GM23338 (cell line): Measurements from ENCODE around the gene CLNK. TPM values are rescaled to one million over a fixed set of nuclear protein-coding genes. Genes with fewer than 3 reads are reported as not detected.

Source experiments
- ATAC-seq: fragments of 200-7000 bp; cut with Tn5 transposase; 3 replicates; pipeline ENCODE4 v1.9.1; 2020
- DNase-seq: peaks from one replicate; pipeline ENCODE4 v3.0.0-alpha.2; 2015; ENCODE audit warnings: low spot score
- H2AFZ ChIP-seq: fragments of 200-600 bp; sonication (generic); 2 replicates; pipeline ENCODE4 v1.8.0; 2016; ENCODE audit warnings: antibody characterized with exemption, mild to moderate bottlenecking, moderate library complexity
- H3F3A ChIP-seq: fragments of 200-600 bp; sonication (generic); replicated peaks from 2 replicates; pipeline ENCODE4 v1.8.0; 2017; ENCODE audit warnings: antibody characterized with exemption, mixed run types, low read depth
- H3K27ac ChIP-seq: fragments of 200-600 bp; sonication (generic); 2 replicates; pipeline ENCODE4 v1.6.1; 2016; ENCODE audit warnings: low read depth
- H3K27me3 ChIP-seq: fragments of 200-600 bp; sonication (generic); 2 replicates; pipeline ENCODE4 v1.8.0; 2016; ENCODE audit warnings: mild to moderate bottlenecking, mixed run types, moderate library complexity; ENCODE audit not compliant: insufficient read depth
- H3K36me3 ChIP-seq: fragments of 200-600 bp; sonication (generic); 2 replicates; pipeline ENCODE4 v1.8.0; 2016; ENCODE audit warnings: mild to moderate bottlenecking; ENCODE audit not compliant: insufficient read depth
- H3K4me1 ChIP-seq: fragments of 200-600 bp; sonication (generic); 2 replicates; pipeline ENCODE4 v1.8.0; 2016; ENCODE audit warnings: mild to moderate bottlenecking, moderate library complexity; ENCODE audit not compliant: insufficient read depth
- H3K4me2 ChIP-seq: fragments of 200-600 bp; sonication (generic); 2 replicates; pipeline ENCODE4 v1.7.1; 2017; ENCODE audit warnings: mixed run types
- H3K4me3 ChIP-seq: fragments of 200-600 bp; sonication (generic); 2 replicates; pipeline ENCODE4 v1.6.1; 2016; ENCODE audit warnings: mixed run types
- H3K79me2 ChIP-seq: fragments of 200-600 bp; sonication (generic); replicated peaks from 2 replicates; pipeline ENCODE4 v1.8.0; 2017; ENCODE audit warnings: mild to moderate bottlenecking; ENCODE audit not compliant: insufficient read depth
- H3K9me2 ChIP-seq: fragments of 200-600 bp; sonication (generic); 2 replicates; pipeline ENCODE4 v1.8.0; 2017; ENCODE audit not compliant: insufficient read depth
- H4K20me1 ChIP-seq: fragments of 200-600 bp; sonication (generic); replicated peaks from 2 replicates; pipeline ENCODE4 v1.8.0; 2017; ENCODE audit warnings: mild to moderate bottlenecking; ENCODE audit not compliant: insufficient read depth
- H3K27ac Mint-ChIP-seq: 2 replicates; pipeline ENCODE4 v1.8.0; 2020; ENCODE audit warnings: inconsistent platforms, mild to moderate bottlenecking, moderate library complexity, mixed read lengths
- H3K27me3 Mint-ChIP-seq: 3 replicates; pipeline ENCODE4 v1.8.0; 2022; ENCODE audit warnings: low read depth, mild to moderate bottlenecking, moderate library complexity, mixed read lengths, inconsistent platforms; ENCODE audit not compliant: insufficient read depth, poor library complexity
- H3K36me3 Mint-ChIP-seq: 3 replicates; pipeline ENCODE4 v1.8.0; 2021; ENCODE audit warnings: low read depth, mild to moderate bottlenecking, inconsistent platforms, moderate library complexity, mixed read lengths
- H3K4me1 Mint-ChIP-seq: 3 replicates; pipeline ENCODE4 v1.8.0; 2020; ENCODE audit warnings: mild to moderate bottlenecking, inconsistent platforms, mixed read lengths
- H3K4me3 Mint-ChIP-seq: 3 replicates; pipeline ENCODE4 v1.8.0; 2021; ENCODE audit warnings: moderate library complexity, mild to moderate bottlenecking, inconsistent platforms, mixed read lengths
- H3K9me3 Mint-ChIP-seq: 3 replicates; pipeline ENCODE4 v1.8.0; 2020; ENCODE audit warnings: moderate library complexity, mild to moderate bottlenecking, inconsistent platforms, mixed read lengths
- CREB1 ChIP-seq: fragments of 250-450 bp; sonication (Bioruptor Pico); IDR thresholded peaks from 2 replicates; pipeline ENCODE4 v1.5.0; 2020; ENCODE audit warnings: low read depth, mild to moderate bottlenecking, moderate library complexity
- ETS1 ChIP-seq: IDR thresholded peaks from 2 replicates; pipeline ENCODE4 v1.6.1; 2016; ENCODE audit warnings: antibody characterized with exemption
- EZH2 ChIP-seq: fragments of 200-600 bp; sonication (generic); IDR thresholded peaks from one replicate; pipeline ENCODE4 v1.8.0; 2017; ENCODE audit warnings: antibody characterized with exemption, mild to moderate bottlenecking, low read depth; ENCODE audit not compliant: unreplicated experiment
- EZH2phosphoT487 ChIP-seq: fragments of 200-600 bp; sonication (generic); IDR thresholded peaks from one replicate; pipeline ENCODE4 v1.8.1; 2018; ENCODE audit warnings: antibody characterized with exemption; ENCODE audit not compliant: unreplicated experiment
- JUNB ChIP-seq: IDR thresholded peaks from one replicate; pipeline ENCODE4 v1.6.1; 2016; ENCODE audit warnings: antibody characterized with exemption; ENCODE audit not compliant: unreplicated experiment
- NANOG ChIP-seq: IDR thresholded peaks from 2 replicates; pipeline ENCODE4 v1.6.1; 2016; ENCODE audit warnings: antibody characterized with exemption, borderline replicate concordance
- POLR2AphosphoS5 ChIP-seq: IDR thresholded peaks from 2 replicates; pipeline ENCODE4 v1.6.1; 2016; ENCODE audit warnings: antibody characterized with exemption, low read depth
- REST ChIP-seq: IDR thresholded peaks from one replicate; pipeline ENCODE4 v1.6.1; 2018; ENCODE audit warnings: antibody characterized with exemption; ENCODE audit not compliant: unreplicated experiment
- STAT1 ChIP-seq: IDR thresholded peaks from one replicate; pipeline ENCODE4 v1.6.1; 2016; ENCODE audit warnings: antibody characterized with exemption; ENCODE audit not compliant: unreplicated experiment
- ZNF114 ChIP-seq: fragments of 250-450 bp; sonication (Bioruptor Pico); IDR thresholded peaks from 2 replicates; pipeline ENCODE4 v1.5.0; 2020; ENCODE audit warnings: mild to moderate bottlenecking, moderate library complexity
- ZNF331 ChIP-seq: fragments of 250-450 bp; sonication (Bioruptor Pico); IDR thresholded peaks from 2 replicates; pipeline ENCODE4 v1.5.0; 2020; ENCODE audit warnings: low read depth, mild to moderate bottlenecking, moderate library complexity
- polyA plus RNA-seq: library from polyadenylated mRNA; unstranded; fragments of >200 nt; fragmentation: Nextera tagmentation; extraction: Ambion mirVana; gene quantifications from 2 replicates; pipeline ENCODE4 v1.2.1, GENCODE V29; 2016
- total RNA-seq: library from RNA; depleted of rRNA; stranded (reverse); fragments of >200 nt; shearing (Covaris generic); gene quantifications from 2 replicates; pipeline ENCODE4 v1.2.3, GENCODE V29; 2014
- TF ChIP-seq, protein P1 (sequence below): fragments of 250-450 bp; sonication (Bioruptor Pico); IDR thresholded peaks from 2 replicates; pipeline ENCODE4 v1.5.0; 2020; ENCODE audit warnings: mild to moderate bottlenecking, moderate library complexity
- TF ChIP-seq, protein P2 (sequence below), 2 experiments: fragments of 200-600 bp in 1 of 2; sonication (generic) in 1 of 2; conservative IDR thresholded peaks; 2 replicates each; pipeline versions ENCODE4 v1.5.1 to v1.6.1; 2016 to 2017; ENCODE audit warnings: antibody characterized with exemption in 2 of 2, low read depth in 2 of 2, mild to moderate bottlenecking in 2 of 2, moderate library complexity in 1 of 2

CLNK gene
- total and polyA plus RNA-seq, 2 experiments from 2014 or later, result not detected

GRCh38 chr4:10701702-10702460, 17.3 kb upstream of the CLNK start:
- no peak for ATAC-seq
- no peak overlapping the region for H3K4me3 ChIP-seq
- H3K36me3 Mint-ChIP-seq, result no peaks in the 10 kb centered on the region
- TF ChIP-seq STAT1, result no peak
- no peak for TF ChIP-seq NANOG
- no peak for TF ChIP-seq ZNF114 (CRISPR knock-in tag)
- TF ChIP-seq, protein P1, sequence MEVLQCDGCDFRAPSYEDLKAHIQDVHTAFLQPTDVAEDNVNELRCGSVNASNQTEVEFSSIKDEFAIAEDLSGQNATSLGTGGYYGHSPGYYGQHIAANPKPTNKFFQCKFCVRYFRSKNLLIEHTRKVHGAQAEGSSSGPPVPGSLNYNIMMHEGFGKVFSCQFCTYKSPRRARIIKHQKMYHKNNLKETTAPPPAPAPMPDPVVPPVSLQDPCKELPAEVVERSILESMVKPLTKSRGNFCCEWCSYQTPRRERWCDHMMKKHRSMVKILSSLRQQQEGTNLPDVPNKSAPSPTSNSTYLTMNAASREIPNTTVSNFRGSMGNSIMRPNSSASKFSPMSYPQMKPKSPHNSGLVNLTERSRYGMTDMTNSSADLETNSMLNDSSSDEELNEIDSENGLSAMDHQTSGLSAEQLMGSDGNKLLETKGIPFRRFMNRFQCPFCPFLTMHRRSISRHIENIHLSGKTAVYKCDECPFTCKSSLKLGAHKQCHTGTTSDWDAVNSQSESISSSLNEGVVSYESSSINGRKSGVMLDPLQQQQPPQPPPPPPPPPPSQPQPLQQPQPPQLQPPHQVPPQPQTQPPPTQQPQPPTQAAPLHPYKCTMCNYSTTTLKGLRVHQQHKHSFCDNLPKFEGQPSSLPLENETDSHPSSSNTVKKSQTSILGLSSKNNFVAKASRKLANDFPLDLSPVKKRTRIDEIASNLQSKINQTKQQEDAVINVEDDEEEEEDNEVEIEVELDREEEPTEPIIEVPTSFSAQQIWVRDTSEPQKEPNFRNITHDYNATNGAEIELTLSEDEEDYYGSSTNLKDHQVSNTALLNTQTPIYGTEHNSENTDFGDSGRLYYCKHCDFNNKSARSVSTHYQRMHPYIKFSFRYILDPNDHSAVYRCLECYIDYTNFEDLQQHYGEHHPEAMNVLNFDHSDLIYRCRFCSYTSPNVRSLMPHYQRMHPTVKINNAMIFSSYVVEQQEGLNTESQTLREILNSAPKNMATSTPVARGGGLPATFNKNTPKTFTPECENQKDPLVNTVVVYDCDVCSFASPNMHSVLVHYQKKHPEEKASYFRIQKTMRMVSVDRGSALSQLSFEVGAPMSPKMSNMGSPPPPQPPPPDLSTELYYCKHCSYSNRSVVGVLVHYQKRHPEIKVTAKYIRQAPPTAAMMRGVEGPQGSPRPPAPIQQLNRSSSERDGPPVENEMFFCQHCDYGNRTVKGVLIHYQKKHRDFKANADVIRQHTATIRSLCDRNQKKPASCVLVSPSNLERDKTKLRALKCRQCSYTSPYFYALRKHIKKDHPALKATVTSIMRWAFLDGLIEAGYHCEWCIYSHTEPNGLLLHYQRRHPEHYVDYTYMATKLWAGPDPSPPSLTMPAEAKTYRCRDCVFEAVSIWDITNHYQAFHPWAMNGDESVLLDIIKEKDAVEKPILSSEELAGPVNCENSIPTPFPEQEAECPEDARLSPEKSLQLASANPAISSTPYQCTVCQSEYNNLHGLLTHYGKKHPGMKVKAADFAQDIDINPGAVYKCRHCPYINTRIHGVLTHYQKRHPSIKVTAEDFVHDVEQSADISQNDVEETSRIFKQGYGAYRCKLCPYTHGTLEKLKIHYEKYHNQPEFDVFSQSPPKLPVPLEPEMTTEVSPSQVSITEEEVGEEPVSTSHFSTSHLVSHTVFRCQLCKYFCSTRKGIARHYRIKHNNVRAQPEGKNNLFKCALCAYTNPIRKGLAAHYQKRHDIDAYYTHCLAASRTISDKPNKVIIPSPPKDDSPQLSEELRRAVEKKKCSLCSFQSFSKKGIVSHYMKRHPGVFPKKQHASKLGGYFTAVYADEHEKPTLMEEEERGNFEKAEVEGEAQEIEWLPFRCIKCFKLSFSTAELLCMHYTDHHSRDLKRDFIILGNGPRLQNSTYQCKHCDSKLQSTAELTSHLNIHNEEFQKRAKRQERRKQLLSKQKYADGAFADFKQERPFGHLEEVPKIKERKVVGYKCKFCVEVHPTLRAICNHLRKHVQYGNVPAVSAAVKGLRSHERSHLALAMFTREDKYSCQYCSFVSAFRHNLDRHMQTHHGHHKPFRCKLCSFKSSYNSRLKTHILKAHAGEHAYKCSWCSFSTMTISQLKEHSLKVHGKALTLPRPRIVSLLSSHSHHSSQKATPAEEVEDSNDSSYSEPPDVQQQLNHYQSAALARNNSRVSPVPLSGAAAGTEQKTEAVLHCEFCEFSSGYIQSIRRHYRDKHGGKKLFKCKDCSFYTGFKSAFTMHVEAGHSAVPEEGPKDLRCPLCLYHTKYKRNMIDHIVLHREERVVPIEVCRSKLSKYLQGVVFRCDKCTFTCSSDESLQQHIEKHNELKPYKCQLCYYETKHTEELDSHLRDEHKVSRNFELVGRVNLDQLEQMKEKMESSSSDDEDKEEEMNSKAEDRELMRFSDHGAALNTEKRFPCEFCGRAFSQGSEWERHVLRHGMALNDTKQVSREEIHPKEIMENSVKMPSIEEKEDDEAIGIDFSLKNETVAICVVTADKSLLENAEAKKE (CRISPR knock-in tag), result no peak
- no peak for TF ChIP-seq REST
- TF ChIP-seq ETS1, result no peak
- no peak for TF ChIP-seq JUNB
- TF ChIP-seq POLR2AphosphoS5, result no peak
- TF ChIP-seq, protein P2, sequence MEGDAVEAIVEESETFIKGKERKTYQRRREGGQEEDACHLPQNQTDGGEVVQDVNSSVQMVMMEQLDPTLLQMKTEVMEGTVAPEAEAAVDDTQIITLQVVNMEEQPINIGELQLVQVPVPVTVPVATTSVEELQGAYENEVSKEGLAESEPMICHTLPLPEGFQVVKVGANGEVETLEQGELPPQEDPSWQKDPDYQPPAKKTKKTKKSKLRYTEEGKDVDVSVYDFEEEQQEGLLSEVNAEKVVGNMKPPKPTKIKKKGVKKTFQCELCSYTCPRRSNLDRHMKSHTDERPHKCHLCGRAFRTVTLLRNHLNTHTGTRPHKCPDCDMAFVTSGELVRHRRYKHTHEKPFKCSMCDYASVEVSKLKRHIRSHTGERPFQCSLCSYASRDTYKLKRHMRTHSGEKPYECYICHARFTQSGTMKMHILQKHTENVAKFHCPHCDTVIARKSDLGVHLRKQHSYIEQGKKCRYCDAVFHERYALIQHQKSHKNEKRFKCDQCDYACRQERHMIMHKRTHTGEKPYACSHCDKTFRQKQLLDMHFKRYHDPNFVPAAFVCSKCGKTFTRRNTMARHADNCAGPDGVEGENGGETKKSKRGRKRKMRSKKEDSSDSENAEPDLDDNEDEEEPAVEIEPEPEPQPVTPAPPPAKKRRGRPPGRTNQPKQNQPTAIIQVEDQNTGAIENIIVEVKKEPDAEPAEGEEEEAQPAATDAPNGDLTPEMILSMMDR (conservative IDR thresholded peaks at IDR 0.05; ENCODE audit: low read depth in 2 of 2), result no peak
- no peak for TF ChIP-seq EZH2phosphoT487
- no peak for TF ChIP-seq EZH2
- TF ChIP-seq ZNF331, result no peak
- TF ChIP-seq CREB1 (CRISPR knock-in tag), result no peak
- no peak for DNase-seq
- H3K27ac ChIP-seq, result no peak overlapping the region
- no peaks in the 10 kb centered on the region for H4K20me1 ChIP-seq
- H3K9me2 ChIP-seq, result peaks cover 12% of the 10 kb centered on the region; the same call in 1 of the 2 replicates
- H3K4me3 Mint-ChIP-seq, result no peak overlapping the region
- H3K4me1 ChIP-seq, result no peaks in the 10 kb centered on the region
- no peak overlapping the region for H3K27ac Mint-ChIP-seq
- H3K36me3 ChIP-seq, result no peaks in the 10 kb centered on the region
- H3K9me3 Mint-ChIP-seq, result no peaks in the 10 kb centered on the region; the same call in 2 of the 3 replicates
- H3K27me3 Mint-ChIP-seq, result no peaks in the 10 kb centered on the region
- H2AFZ ChIP-seq, result no peak overlapping the region
- H3K27me3 ChIP-seq, result no peaks in the 10 kb centered on the region
- no peak overlapping the region for H3K4me2 ChIP-seq
- no peaks in the 10 kb centered on the region for H3F3A ChIP-seq
- no peaks in the 10 kb centered on the region for H3K79me2 ChIP-seq
- H3K4me1 Mint-ChIP-seq, result peaks cover 5% of the 10 kb centered on the region
